H1 (cell line): ENCODE measurements around the gene OST4. TPM values are rescaled to one million over a fixed set of nuclear protein-coding genes. Genes with fewer than 3 reads are reported as not detected.

Experiments
- CTCF ChIA-PET: fragments of 300-600 bp; sonication (Branson Sonifier 250); formaldehyde crosslinking; loops from one replicate; lab custom pipeline; 2021; ENCODE audit not compliant: partially characterized antibody; lab: Charles Lee
- POLR2A ChIA-PET: fragments of 300-600 bp; sonication (Branson Sonifier 250); formaldehyde crosslinking; loops from one replicate; lab custom pipeline; 2021; ENCODE audit warnings: inconsistent platforms; ENCODE audit not compliant: partially characterized antibody; lab: Charles Lee
- DNase-seq, 2 experiments: peaks; one replicate each; pipeline versions ENCODE4 v3.0.0 to v3.0.0-alpha.2; 2010 to 2022; ENCODE audit warnings: low spot score in 2 of 2, low read depth in 1 of 2, mixed read lengths in 1 of 2
- FAIRE-seq: peaks from 2 replicates; lab custom pipeline; 2011; peaks lifted over from hg19 to GRCh38; lab: Jason Lieb, UNC
- H2AFZ ChIP-seq: 2 replicates; pipeline ENCODE4 v1.8.1; 2012; ENCODE audit warnings: low read length, inconsistent platforms
- H2AK5ac ChIP-seq: 2 replicates; pipeline ENCODE4 v1.6.1; 2013; ENCODE audit warnings: low read depth, low read length
- H2BK120ac ChIP-seq: replicated peaks from 2 replicates; pipeline ENCODE3; 2013; ENCODE audit warnings: low read depth, low read length, inconsistent platforms
- H2BK12ac ChIP-seq: 2 replicates; pipeline ENCODE4 v1.6.1; 2013; ENCODE audit warnings: low read depth, low read length
- H2BK15ac ChIP-seq: 2 replicates; pipeline ENCODE4 v1.6.1; 2013; ENCODE audit warnings: low read length
- H2BK20ac ChIP-seq: 2 replicates; pipeline ENCODE4 v1.6.1; 2013; ENCODE audit warnings: low read length
- H2BK5ac ChIP-seq: 2 replicates; pipeline ENCODE4 v1.6.1; 2013; ENCODE audit warnings: low read depth, low read length
- H3K14ac ChIP-seq: 2 replicates; pipeline ENCODE4 v1.6.1; 2013; ENCODE audit warnings: inconsistent platforms; ENCODE audit not compliant: insufficient read length
- H3K18ac ChIP-seq: 2 replicates; pipeline ENCODE4 v1.6.1; 2013; ENCODE audit warnings: low read length; ENCODE audit errors: extremely low read depth
- H3K23ac ChIP-seq: 2 replicates; pipeline ENCODE4 v1.6.1; 2013; ENCODE audit warnings: inconsistent platforms; ENCODE audit not compliant: insufficient read length
- H3K23me2 ChIP-seq: 2 replicates; pipeline ENCODE4 v1.6.1; 2013; ENCODE audit warnings: low read depth, low read length
- H3K27ac ChIP-seq: 2 replicates; pipeline ENCODE4 v1.6.1; 2011; ENCODE audit warnings: low read depth, low read length, inconsistent platforms
- H3K27me3 ChIP-seq, 4 experiments: replicated peaks in 1 of 4; 1 replicate in 1 of 4; 2 replicates in 3 of 4; pipeline versions ENCODE4 v1.6.1 to v1.8.1; 2011 to 2013; ENCODE audit warnings: low read length in 3 of 4, mild to moderate bottlenecking in 3 of 4, inconsistent platforms in 2 of 4, mixed read lengths in 2 of 4, moderate library complexity in 1 of 4; ENCODE audit not compliant: control insufficient read depth in 3 of 4, insufficient read depth in 3 of 4; ENCODE audit errors: extremely low read depth in 1 of 4
- H3K36me3 ChIP-seq, 4 experiments: 2 replicates each; pipeline versions ENCODE4 v1.6.1 to v1.8.1; 2011 to 2013; ENCODE audit warnings: mild to moderate bottlenecking in 4 of 4, low read length in 3 of 4, moderate library complexity in 2 of 4, control low read depth in 1 of 4, inconsistent platforms in 1 of 4; ENCODE audit not compliant: insufficient read depth in 4 of 4, control insufficient read depth in 2 of 4
- H3K4ac ChIP-seq: replicated peaks from 2 replicates; pipeline ENCODE3; 2013; ENCODE audit warnings: low read length, low read depth, mixed read lengths, inconsistent platforms; ENCODE audit not compliant: insufficient read length
- H3K4me1 ChIP-seq, 4 experiments: replicated peaks in 1 of 4; 1 replicate in 1 of 4; 2 replicates in 3 of 4; pipeline versions ENCODE4 v1.6.1 to v1.8.1; 2011 to 2013; ENCODE audit warnings: low read length in 3 of 4, inconsistent platforms in 2 of 4, mixed read lengths in 1 of 4; ENCODE audit not compliant: insufficient read depth in 4 of 4, control insufficient read depth in 3 of 4
- H3K4me2 ChIP-seq, 2 experiments: 2 replicates each; pipeline versions ENCODE4 v1.6.1 to v1.8.1; 2011 to 2013; ENCODE audit warnings: low read depth in 2 of 2, low read length in 2 of 2, control low read depth in 1 of 2, inconsistent platforms in 1 of 2, mild to moderate bottlenecking in 1 of 2; ENCODE audit not compliant: insufficient read depth in 1 of 2
- H3K4me3 ChIP-seq, 4 experiments: fragments of 200-600, 300-600 bp in 1 of 4; sonication (generic), shearing (Covaris generic), sonication (Bioruptor Twin) in 1 of 4; 2 replicates each; pipeline versions ENCODE4 v1.5.1 to v1.8.1; 2011 to 2016; ENCODE audit warnings: low read length in 4 of 4, low read depth in 3 of 4, control low read depth in 2 of 4, inconsistent platforms in 2 of 4, mild to moderate bottlenecking in 2 of 4, mixed read lengths in 1 of 4, moderate library complexity in 1 of 4; ENCODE audit not compliant: insufficient read depth in 2 of 4; ENCODE audit errors: extremely low read depth in 1 of 4
- H3K56ac ChIP-seq: replicated peaks from 2 replicates; pipeline ENCODE3; 2013; ENCODE audit warnings: low read depth, mild to moderate bottlenecking, mixed read lengths, low read length, inconsistent platforms; ENCODE audit not compliant: insufficient read length
- H3K79me1 ChIP-seq: 2 replicates; pipeline ENCODE4 v1.6.1; 2013; ENCODE audit warnings: low read depth, low read length, control low read depth
- H3K79me2 ChIP-seq, 2 experiments: 2 replicates each; pipeline versions ENCODE4 v1.6.1 to v1.8.1; 2012 to 2013; ENCODE audit warnings: low read length in 2 of 2, mild to moderate bottlenecking in 2 of 2, inconsistent platforms in 1 of 2; ENCODE audit not compliant: insufficient read depth in 2 of 2, control insufficient read depth in 1 of 2
- H3K9ac ChIP-seq, 4 experiments: replicated peaks in 1 of 4; 1 replicate in 1 of 4; 2 replicates in 3 of 4; pipeline versions ENCODE4 v1.6.1 to v1.8.1; 2011 to 2013; ENCODE audit warnings: low read depth in 3 of 4, low read length in 3 of 4, control low read depth in 2 of 4, mild to moderate bottlenecking in 2 of 4, moderate library complexity in 2 of 4, inconsistent platforms in 1 of 4; ENCODE audit errors: extremely low read depth in 1 of 4
- H3K9me3 ChIP-seq, 2 experiments: 2 replicates each; pipeline versions ENCODE4 v1.6.1 to v1.8.1; 2012 to 2013; ENCODE audit warnings: mild to moderate bottlenecking in 2 of 2, moderate library complexity in 2 of 2, control low read depth in 1 of 2, inconsistent platforms in 1 of 2, low read depth in 1 of 2, low read length in 1 of 2, mixed read lengths in 1 of 2; ENCODE audit not compliant: insufficient read depth in 2 of 2
- H4K20me1 ChIP-seq, 2 experiments: replicated peaks in 1 of 2; 2 replicates each; pipeline versions ENCODE3 to v1.8.1; 2011 to 2013; ENCODE audit warnings: inconsistent platforms in 2 of 2, low read length in 2 of 2, mild to moderate bottlenecking in 1 of 2; ENCODE audit not compliant: insufficient read depth in 2 of 2, control insufficient read depth in 1 of 2
- H4K5ac ChIP-seq: 2 replicates; pipeline ENCODE4 v1.6.1; 2013; ENCODE audit warnings: low read length, low read depth, mixed read lengths, inconsistent platforms; ENCODE audit not compliant: insufficient read length
- H4K8ac ChIP-seq: 2 replicates; pipeline ENCODE4 v1.8.0; 2013; ENCODE audit warnings: mild to moderate bottlenecking, moderate library complexity, low read length, inconsistent platforms; ENCODE audit not compliant: insufficient read depth; ENCODE audit errors: extremely low read depth
- H4K91ac ChIP-seq: replicated peaks from 2 replicates; pipeline ENCODE3; 2013; ENCODE audit warnings: low read length, mixed read lengths, inconsistent platforms; ENCODE audit not compliant: insufficient read length
- BACH1 ChIP-seq: IDR thresholded peaks from 2 replicates; pipeline ENCODE4 v1.6.1; 2012; ENCODE audit warnings: low read length, improper control_type of control experiment
- CBX5 ChIP-seq: fragments of 300-800, 300-1000 bp; sonication (generic); IDR thresholded peaks from 2 replicates; pipeline ENCODE4 v1.7.1; 2016; ENCODE audit warnings: antibody characterized with exemption, low read length, low read depth
- CBX8 ChIP-seq: fragments of 300-800, 300-1000 bp; sonication (generic); IDR thresholded peaks from 2 replicates; pipeline ENCODE4 v1.7.1; 2016; ENCODE audit warnings: low read depth, low read length, borderline replicate concordance
- CEBPB ChIP-seq: IDR thresholded peaks from 2 replicates; pipeline ENCODE4 v1.6.1; 2012; ENCODE audit warnings: low read depth, low read length
- CHD1 ChIP-seq: IDR thresholded peaks from 2 replicates; pipeline ENCODE4 v1.6.1; 2012; ENCODE audit warnings: low read depth, low read length, improper control_type of control experiment
- CREB1 ChIP-seq: IDR thresholded peaks from 2 replicates; pipeline ENCODE4 v1.6.1; 2012; ENCODE audit warnings: inconsistent platforms
- CTBP2 ChIP-seq: IDR thresholded peaks from 2 replicates; pipeline ENCODE4 v1.7.0; 2011; ENCODE audit warnings: borderline replicate concordance, mild to moderate bottlenecking, moderate library complexity, mixed read lengths, low read length; ENCODE audit not compliant: insufficient read depth, insufficient read length
- EZH2 ChIP-seq: fragments of 200-600 bp; sonication (generic); IDR thresholded peaks from 2 replicates; pipeline ENCODE4 v1.7.1; 2012; ENCODE audit warnings: low read depth, mild to moderate bottlenecking, moderate library complexity, low read length, inconsistent platforms; ENCODE audit not compliant: severe bottlenecking
- HDAC2 ChIP-seq, 2 experiments: fragments of 300-600 bp in 1 of 2; sonication (generic) in 1 of 2; IDR thresholded peaks; 2 replicates each; pipeline ENCODE4 v1.6.1; 2011 to 2012; ENCODE audit warnings: low read depth in 2 of 2, low read length in 2 of 2, mild to moderate bottlenecking in 2 of 2, moderate library complexity in 2 of 2, borderline replicate concordance in 1 of 2, inconsistent platforms in 1 of 2
- HDAC6 ChIP-seq: IDR thresholded peaks from one replicate; pipeline ENCODE4 v1.7.1; 2012; ENCODE audit warnings: low read depth, mild to moderate bottlenecking, inconsistent platforms, low read length, moderate library complexity
- JUND ChIP-seq: IDR thresholded peaks from 2 replicates; pipeline ENCODE4 v1.6.1; 2011; ENCODE audit warnings: mild to moderate bottlenecking, improper control_type of control experiment, low read length
- NRF1 ChIP-seq: IDR thresholded peaks from 2 replicates; pipeline ENCODE4 v1.6.1; 2011; ENCODE audit warnings: mild to moderate bottlenecking, low read depth, low read length, improper control_type of control experiment
- POU5F1 ChIP-seq: IDR thresholded peaks from 2 replicates; pipeline ENCODE4 v1.6.1; 2011; ENCODE audit warnings: low read depth, mild to moderate bottlenecking, low read length, moderate library complexity
- SIRT6 ChIP-seq: IDR thresholded peaks from one replicate; pipeline ENCODE4 v1.7.1; 2012; ENCODE audit warnings: low read length, inconsistent platforms
- SIX5 ChIP-seq: IDR thresholded peaks from 2 replicates; pipeline ENCODE4 v1.6.1; 2011; ENCODE audit warnings: mild to moderate bottlenecking, low read depth, low read length
- WGBS, 2 experiments: shearing (Covaris generic) in 1 of 2; methylation state at CpG; one replicate each; pipeline versions ENCODE4 v1.1.6 to v1.1.7; 2013 to 2015; ENCODE audit warnings: low lambda C conversion rate in 2 of 2, mixed read lengths in 2 of 2, inconsistent platforms in 1 of 2, low coverage in 1 of 2, missing lambda C conversion rate in 1 of 2; ENCODE audit not compliant: insufficient replicate concordance in 2 of 2, insufficient coverage in 1 of 2, insufficient read length in 1 of 2; ENCODE audit errors: extremely low coverage in 1 of 2, missing lambda C conversion rate in 1 of 2; 5-methylcytosine and 5-hydroxymethylcytosine counted together
- polyA plus RNA-seq, 7 experiments: library from polyadenylated mRNA; depleted of rRNA in 3 of 7; stranded (reverse) in 5 of 7; unstranded in 2 of 7; fragments of >200 nt in 5 of 7; fragments of 200-250 nt in 2 of 7; gene quantifications; 1 replicate in 5 of 7; 2 replicates in 1 of 7; 4 replicates in 1 of 7; pipeline versions ENCODE4 v1.2.1 to v1.2.3, GENCODE V29; 2011 to 2013; ENCODE audit warnings: missing spikeins in 2 of 7, mixed read lengths in 2 of 7
- total RNA-seq: library from RNA; stranded (reverse); fragmentation: NEBNext Ultra II Directional; extraction: Animal tissue kit (Norgen Biotek cat#: 25700); gene quantifications from 2 replicates; pipeline ENCODE4 v1.2.1, GENCODE V29; 2021

Gene OST4
- total and polyA plus RNA-seq, 2 of the 8 experiments (the other 6 are each of a cell fraction or from before 2014, with no cell fraction given): 225 to 865 TPM

DNA sequence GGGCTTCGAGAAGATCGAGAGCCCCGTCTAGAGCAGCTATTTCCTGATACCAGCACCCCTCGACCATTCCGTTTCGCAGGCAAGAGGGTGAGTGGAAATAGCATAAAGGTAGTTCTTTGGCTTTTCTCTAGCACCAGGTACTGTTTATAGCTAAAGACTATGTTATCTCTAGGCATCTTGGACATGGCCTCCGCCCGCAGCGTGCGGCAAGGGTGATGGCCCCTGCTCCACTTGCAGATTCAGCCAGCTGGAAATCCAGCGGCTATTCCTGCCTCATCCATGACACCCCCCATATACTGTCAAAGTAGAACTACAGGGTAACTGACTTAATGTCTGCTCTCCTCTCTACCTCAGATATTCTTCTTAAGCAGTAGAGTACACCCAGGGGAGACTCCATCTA lies 16.7 kb downstream of the OST4 start:
- Histone ChIP-seq H3K4ac (no peak overlapping the region), H3K27me3 (no peaks in the 10 kb centered on the region), H4K5ac (no peak overlapping the region), H2BK15ac (no peak overlapping the region), H3K56ac (no peak overlapping the region), H4K91ac (no peak overlapping the region), H2BK20ac (no peak overlapping the region), H4K20me1 (peaks cover 0 to 7% of the 10 kb centered on the region in 2 experiments), H2BK12ac (no peak overlapping the region), H3K23me2 (peaks cover 9% of the 10 kb centered on the region), H3K23ac (no peak overlapping the region), H2AFZ (no peak overlapping the region), H3K79me1 (no peaks in the 10 kb centered on the region), H3K4me1 (no peaks in the 10 kb centered on the region; a peak in 4 of 7 replicates), H3K79me2 (no peaks in the 10 kb centered on the region), H3K9me3 (no peaks in the 10 kb centered on the region), H3K4me3 (no peak overlapping the region), H3K9ac (no peak overlapping the region), H2BK120ac (no peak overlapping the region), H3K4me2 (no peak overlapping the region), H3K18ac (no peak overlapping the region), H3K14ac (no peak overlapping the region), H2BK5ac (no peak overlapping the region), H3K27ac (no peak overlapping the region), H2AK5ac (no peak overlapping the region), H4K8ac (no peak overlapping the region), H3K36me3 (peaks cover 17 to 38% (median 25%) of the 10 kb centered on the region in 4 experiments)
- no peak for FAIRE-seq
- WGBS, 2 experiments: 98% methylated on average over 11 of the region's 11 CpGs; no CpG with 5 or more reads in 1 of the 2 experiments
- CTCF ChIA-PET: interaction anchor here (0.7 to 18.3 kb wide), 9 partner anchors 10 to 132 kb away, joined by 3 to 160 read pairs (median 4); partner anchors contain the start of genes EMILIN1, KHK and OST4
- no peak for TF ChIP-seq CHD1
- no peak for TF ChIP-seq POU5F1
- no peak for TF ChIP-seq SIX5
- TF ChIP-seq CEBPB: no peak
- TF ChIP-seq HDAC2 (IDR thresholded peaks at IDR 0.05; ENCODE audit: borderline replicate concordance in 1 of 2, low read depth in 2 of 2, low read length in 2 of 2): no peak
- no peak for TF ChIP-seq CREB1
- no peak for TF ChIP-seq CTBP2
- TF ChIP-seq EZH2: no peak
- no peak for TF ChIP-seq HDAC6
- no peak for TF ChIP-seq SIRT6
- TF ChIP-seq CBX8: no peak
- TF ChIP-seq NRF1: no peak
- TF ChIP-seq JUND: no peak
- TF ChIP-seq CBX5: no peak
- no peak for TF ChIP-seq BACH1
- DNase-seq: no peak
- POLR2A ChIA-PET: interaction anchor here (0.5 to 19.3 kb wide), 6 partner anchors 12 to 263 kb away, joined by 3 to 441 read pairs (median 4); partner anchors contain the start of genes CGREF1, EMILIN1 and OST4
